MM.1S (cell line): Measurements from ENCODE around the gene CCDC30.

Source experiments
- CTCF ChIP-seq: fragments of 300-600 bp; sonication (generic); IDR thresholded peaks from 2 replicates; pipeline ENCODE4 v1.5.1; 2016; ENCODE audit warnings: antibody characterized with exemption, low read length, mixed read lengths
- EZH2 ChIP-seq: fragments of 300-600 bp; sonication (generic); optimal IDR thresholded peaks from 2 replicates; pipeline ENCODE3; 2017; ENCODE audit warnings: low read depth, mild to moderate bottlenecking, antibody characterized with exemption, low read length, mixed read lengths
- EZH2phosphoT487 ChIP-seq: fragments of 300-600 bp; sonication (generic); IDR thresholded peaks from 2 replicates; pipeline ENCODE4 v1.6.1; 2018; ENCODE audit warnings: antibody characterized with exemption, low read length

GRCh38 chr1:42679364-42679983, 216.4 kb downstream of the CCDC30 start:
- TF ChIP-seq CTCF (no peak), EZH2phosphoT487 (no peak), EZH2 (no peak)
